NCI-H748 (cell line): Measurements from ENCODE around the gene NTSR2.
A peak's percentile ranks its signal among the peaks of the same experiment; 100 is the strongest.

Source experiments
- DNase-seq: peaks from one replicate; lab custom pipeline; 2025; ENCODE audit not compliant: unreplicated experiment; lab: John Stamatoyannopoulos, UW

The NTSR2 gene, protein sequence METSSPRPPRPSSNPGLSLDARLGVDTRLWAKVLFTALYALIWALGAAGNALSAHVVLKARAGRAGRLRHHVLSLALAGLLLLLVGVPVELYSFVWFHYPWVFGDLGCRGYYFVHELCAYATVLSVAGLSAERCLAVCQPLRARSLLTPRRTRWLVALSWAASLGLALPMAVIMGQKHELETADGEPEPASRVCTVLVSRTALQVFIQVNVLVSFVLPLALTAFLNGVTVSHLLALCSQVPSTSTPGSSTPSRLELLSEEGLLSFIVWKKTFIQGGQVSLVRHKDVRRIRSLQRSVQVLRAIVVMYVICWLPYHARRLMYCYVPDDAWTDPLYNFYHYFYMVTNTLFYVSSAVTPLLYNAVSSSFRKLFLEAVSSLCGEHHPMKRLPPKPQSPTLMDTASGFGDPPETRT

DNA sequence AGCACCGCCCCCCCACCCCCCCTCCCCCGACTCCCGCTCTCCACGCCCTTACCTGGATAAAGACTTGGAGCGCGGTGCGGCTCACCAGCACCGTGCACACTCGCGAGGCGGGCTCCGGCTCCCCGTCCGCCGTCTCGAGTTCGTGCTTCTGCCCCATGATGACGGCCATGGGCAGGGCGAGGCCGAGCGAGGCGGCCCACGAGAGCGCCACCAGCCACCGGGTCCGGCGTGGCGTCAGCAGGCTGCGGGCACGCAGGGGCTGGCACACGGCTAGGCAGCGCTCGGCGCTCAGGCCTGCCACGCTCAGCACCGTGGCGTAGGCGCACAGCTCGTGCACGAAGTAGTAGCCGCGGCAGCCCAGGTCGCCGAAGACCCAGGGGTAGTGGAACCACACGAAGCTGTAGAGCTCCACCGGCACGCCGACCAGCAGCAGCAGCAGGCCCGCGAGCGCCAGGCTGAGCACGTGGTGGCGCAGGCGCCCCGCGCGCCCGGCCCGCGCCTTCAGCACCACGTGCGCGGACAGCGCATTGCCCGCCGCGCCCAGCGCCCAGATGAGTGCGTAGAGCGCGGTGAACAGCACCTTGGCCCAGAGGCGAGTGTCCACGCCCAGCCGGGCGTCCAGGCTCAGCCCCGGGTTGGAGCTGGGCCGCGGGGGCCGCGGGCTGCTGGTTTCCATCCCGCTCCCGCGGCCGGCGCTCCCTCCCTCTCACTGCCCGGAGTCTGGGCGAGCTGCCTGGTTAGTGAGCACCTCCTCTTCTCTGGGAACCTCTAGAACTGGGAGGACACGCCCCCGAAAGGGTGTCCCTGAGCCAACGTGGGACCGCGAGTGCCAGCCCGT, at the start of gene NTSR2:
NTSR2 (minus strand) TSS at position 742 of the 838 bp plus-strand sequence; CDS start at position 676, 66 bp downstream.
- no peak for DNase-seq

DNA sequence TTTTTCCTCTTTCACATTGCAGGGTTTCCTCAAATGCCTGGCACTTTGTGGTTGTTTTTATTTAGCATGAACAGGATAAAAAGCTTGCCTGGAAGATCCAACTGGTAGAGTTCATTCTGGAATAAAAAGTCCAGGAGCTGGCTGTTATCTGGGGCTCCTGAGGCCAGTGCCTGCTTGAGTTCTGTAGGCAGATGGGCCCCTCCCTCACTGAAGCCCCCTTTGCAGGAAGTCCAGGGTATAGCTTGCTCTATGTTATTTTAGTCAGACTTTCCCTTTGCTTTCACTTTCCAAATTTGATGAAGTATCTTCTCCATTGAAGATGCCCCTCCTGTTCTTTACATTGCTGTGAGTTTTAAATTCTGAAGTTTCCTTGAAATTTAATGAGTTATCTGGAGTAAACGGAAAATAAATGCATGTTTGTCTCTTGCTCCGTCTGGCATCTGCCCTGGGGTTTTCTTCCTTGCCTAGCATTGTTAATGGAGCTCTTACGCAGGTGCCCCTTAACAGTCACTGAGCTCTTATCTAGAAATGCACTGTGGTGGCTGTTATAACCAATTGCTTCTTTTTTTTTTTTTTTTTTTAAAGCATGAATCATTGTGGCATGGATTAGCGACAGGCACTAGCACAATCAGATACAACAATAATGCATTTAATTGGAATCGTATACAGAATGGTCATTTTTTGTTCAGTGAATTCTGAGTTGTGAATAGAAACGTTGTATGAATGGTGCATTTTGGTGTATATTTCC, 49.4 kb upstream of the NTSR2 start:
- no peak for DNase-seq

DNA sequence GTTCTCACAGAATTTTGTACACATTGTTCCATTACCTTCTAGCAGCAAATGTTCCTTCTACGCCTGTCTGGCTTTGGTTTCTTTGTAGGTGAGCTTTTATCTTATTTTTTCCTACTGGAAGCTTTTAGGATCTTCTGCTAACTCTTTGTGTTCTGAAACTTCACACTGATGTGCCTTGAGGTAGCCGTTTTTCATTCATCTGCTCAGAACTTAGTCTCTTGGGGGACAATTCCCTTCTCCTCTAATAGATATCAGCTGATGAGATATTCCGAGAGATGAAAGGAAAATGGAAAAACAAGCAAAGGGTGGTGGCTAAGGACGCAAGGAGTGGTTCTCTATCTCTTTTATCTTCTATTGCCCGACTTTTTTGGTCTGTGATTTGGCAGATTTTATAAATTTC, 48.6 kb upstream of the NTSR2 start:
- no peak for DNase-seq

DNA sequence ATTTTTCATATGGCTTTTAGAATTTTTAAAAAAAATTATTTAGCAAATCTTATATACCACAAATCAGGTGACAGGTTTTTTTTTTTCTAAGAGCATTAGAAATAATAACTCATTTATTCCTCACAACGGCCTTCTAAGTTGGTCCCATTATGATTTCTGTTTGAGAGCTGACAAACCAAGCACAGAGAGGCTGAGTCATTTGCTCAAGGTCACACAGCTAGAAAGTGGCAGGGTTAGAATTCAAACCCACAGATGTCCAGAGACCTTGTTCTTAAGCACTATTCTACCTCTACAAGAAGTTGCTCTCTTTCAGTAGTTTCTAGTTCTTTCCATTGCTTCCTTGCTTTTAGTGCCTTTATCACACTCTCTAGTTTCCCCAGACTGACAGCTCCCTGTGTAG, 47.6 kb upstream of the NTSR2 start:
- DNase-seq = no peak

DNA sequence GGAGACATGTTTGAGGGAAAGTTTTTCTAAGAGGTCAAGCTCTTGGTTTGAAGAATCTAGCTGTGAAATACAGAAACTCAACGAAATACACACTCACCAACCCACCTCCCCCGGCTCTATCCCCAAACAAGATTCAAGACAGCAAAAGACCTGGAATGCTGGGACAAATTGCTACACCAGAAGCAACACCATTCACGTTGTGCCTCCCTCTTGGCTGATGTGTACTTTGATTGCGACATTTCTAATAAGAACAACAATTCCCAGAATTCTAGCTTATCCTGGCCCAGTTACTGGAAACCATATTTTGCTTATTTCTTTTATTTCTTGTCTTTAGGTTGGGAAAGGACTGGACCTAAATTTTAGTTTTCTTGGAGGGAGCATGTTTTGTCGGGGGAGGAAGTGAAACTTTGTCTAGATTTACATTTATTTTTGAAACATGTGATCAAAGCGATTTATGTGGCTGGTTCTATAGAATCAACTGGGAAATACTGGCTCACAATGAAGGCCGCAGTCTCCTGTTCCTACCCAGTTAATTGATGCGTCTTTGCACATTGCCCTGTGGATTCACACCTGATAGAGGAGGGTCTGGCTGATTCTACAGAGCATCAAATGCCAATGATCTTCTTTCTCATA, 46.8 kb upstream of the NTSR2 start:
- no peak for DNase-seq

DNA sequence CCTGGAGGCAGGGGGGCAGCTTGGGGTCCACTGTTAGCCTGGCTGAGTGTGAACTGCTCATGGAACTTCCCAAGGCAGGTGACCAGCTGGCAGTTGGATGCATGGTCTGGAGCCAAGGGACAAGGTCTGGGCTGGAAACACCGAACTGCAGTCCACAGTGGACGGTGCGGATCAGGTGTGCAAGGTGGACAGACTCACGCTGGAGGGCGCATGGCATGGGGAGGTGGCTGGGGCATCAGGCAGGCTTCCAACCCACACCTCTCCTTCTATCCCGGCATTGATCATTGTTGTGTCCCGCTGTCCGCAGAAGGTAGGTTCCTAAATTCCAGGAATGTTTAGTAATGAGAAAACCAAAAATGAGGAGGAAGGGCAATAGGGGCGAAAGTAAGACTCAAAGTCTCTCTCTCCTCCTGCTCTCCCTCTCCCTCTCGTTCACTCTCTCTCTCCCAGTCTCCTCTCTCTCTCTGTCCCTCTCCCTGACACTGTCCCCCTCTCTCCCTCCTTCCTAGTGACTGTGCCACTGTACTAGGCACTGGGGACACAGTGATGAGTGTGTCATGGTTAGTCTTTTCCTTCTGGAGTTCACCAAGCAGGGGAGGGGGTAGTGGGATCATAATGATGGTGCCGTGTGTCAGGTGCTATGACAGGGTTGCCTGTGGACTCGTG, 46.1 kb upstream of the NTSR2 start:
- DNase-seq = no peak

DNA sequence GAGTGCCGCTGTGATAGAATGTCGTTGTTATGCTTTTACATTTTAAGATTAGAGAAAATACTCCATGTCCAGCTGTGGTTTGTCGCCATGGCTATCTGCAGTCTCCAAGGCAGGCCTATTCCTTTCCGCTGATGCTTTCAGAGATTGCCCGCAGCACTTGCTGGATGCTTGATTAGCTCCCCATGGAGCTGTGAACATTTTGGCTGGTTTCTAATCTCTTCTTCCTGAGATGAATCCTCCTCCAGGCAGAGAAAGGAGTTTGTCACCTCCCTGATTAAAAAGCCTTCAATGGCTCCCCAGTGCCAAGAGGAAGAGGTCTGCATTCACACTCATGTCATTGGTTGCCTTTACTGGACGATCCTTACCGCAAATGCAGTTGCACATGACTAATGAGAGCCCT, 43.8 kb upstream of the NTSR2 start:
- no peak for DNase-seq

DNA sequence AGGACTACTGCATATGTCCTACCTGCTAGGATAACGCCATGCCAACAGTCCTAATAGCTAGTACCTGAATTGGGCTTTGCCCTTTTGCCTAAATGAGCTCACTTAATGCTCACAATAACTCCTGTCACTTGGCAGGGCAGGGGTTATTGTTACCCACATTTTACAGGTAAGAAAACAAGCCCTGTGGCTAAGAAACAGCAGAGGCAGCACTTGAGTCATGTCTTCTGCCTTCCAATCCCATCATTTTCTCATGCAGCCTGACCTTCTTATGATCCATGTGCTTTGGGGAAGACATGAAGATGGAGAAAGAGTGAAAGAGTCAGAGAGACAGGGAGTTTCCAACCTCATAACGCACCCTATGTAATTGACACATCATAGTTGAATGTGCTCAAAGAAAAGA, 42.9 kb upstream of the NTSR2 start:
- no peak for DNase-seq

DNA sequence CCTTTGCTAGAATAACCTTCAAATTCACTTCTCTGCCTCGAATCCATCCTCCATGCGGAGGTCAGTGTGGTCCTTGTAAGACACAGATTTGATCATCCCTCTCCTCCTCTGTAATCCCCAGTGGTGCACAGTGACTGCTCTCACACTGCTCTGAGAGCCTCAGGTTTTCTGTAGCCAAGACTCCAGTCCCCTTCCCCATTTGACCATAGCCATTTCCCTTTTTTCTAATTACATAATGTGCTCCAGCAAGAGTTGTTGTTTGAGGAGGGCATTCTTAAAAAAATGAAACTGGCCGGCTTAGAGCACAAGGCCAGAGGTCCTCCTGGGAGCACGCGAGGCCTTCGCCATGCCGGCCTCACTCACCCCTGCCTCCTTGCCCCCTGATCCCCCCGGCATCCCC, 41.8 kb upstream of the NTSR2 start:
- DNase-seq = no peak

DNA sequence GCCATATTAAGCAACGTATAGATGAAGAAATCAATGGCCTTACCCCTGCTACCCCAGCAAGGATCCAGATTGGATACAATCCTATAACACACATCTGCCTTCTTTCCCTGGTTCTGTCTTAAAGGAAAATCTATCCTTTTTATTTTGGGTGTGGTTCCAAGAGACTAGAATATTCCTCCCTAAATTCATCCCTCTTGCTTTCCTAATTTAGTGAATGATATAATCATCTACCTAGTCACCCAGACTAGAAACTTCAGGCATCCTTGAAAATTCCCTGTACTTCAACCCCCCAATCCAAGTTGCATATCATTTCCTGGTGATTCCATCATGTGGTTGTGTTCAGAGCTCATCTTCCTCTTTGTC, 41.3 kb upstream of the NTSR2 start:
- no peak for DNase-seq

DNA sequence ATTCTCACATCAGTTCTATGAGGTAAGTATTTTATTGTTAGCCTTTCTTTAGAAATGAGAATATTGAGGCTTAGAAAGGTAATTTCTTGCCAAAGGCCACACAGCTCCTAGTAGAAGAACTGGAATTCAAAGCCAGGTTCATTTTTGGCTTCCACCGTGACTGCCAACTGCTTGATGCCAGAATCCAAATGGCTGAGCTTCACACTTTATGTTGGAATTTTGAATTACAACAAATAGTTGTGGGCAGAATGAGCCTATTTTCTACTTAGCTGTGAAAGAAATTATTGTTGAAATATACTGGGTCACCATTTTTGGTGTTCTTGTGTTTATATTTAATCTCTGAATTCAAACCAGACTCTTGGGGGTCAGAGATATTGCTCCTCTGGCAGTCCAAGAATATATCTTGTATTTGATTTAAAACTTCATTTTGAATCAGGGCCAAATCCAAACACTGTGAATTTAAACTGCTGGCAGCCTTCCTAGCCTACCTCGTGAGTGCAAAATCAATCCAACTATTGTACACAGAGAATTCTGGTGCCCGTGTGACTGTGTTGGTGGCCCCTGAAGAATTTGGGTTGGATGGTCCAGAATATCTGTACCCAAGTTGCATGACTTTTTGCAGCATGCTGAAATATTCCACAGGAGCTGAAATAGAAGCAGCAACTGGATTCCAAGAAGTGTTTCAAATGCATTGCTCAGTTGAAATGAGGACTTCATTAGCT, 40.8 kb upstream of the NTSR2 start:
- no peak for DNase-seq

DNA sequence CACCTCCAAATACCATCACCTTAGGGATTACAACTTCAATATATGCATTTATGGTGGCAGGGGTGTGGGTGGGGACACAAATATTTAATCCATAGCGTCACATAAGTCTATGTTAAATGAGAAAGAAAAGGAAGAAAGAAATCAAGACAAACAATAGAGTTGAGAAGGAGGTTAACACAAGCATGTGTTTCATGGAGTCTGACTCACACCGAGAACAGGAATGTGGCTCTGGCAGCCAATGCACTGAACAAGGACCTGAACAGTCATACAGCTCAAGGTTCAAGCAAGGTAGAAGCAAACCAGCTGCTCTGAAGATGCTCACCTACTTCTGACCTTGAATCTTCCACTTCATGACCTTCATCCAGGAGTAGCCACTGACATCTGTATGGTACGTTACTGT, 40.2 kb upstream of the NTSR2 start:
- DNase-seq = no peak

DNA sequence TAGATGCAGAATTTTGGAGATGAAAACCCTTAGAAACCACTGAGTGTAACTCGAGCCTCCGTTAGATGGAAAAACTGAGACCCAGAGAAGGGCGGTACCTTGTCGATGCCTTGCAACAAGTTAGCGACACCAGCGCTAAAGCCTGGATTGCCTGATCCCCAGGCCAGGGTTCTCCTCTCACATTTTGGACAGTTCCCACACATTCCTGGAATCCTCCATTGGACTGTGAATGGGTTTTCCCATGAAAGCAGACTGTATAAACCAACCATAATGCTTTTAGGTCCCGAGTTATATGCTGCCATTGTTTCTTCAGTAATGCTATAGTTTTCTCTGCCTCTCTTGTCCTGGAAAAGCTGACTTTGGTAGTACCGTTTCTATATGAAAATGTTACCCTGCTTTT, 39.3 kb upstream of the NTSR2 start:
- DNase-seq = no peak

DNA sequence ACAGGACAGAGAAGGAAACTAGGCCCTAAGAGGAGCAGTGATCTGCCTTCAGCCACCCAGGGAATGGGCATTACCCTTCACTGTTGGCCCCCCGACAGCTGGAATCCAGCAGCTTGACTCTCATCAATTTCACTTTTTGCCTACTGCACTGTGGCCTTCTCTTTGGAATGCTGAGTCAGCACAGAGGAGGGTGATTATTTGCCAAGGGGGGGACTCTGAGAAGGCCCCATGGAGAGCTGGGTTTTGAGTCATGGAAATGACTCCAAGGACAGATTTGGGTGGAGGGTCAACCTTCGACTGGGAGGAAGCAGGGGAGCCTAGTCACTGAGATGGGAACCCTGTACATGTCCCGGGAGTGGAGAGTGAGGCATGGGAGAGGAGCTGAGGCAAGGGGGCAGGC, 38.1 kb upstream of the NTSR2 start:
- no peak for DNase-seq

DNA sequence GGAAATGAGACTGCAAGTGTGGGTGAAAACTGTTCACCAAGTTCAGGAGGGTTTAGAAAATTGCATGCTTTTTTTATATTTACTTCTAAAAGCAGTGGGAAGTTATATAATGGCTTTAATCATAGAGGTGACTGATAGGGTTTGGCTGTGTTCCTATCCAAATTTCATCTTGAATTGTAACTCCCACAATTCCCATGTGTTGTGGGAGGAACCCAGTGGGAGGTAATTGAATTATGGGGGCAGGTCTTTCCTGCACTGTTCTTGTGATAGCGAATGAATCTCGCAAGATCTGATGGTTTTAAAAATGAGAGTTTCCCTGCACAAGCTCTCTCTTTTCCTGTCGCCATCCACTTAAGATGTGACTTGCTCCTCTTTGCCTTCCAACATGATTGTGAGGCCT, 35.7 kb upstream of the NTSR2 start:
- no peak for DNase-seq

DNA sequence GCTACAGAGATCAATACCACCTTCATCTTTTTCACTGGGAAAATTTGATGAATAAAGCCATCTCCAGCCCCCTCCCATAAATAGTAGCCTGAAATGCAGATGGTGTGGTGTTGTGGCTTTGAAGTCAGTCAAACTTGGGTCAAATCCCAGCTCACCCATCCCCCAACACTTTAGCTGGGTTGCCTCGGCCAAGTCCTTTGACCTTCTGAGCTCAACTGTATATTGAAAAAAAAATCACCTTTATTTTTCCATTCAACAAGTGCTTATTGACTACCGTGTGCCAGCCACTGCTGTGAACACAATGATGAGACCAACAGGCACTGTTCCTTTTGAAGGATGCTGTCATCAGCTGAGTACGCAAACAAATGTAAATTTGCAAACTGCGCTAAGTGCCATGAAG, 35.1 kb upstream of the NTSR2 start:
- peak; percentile 66 for DNase-seq

DNA sequence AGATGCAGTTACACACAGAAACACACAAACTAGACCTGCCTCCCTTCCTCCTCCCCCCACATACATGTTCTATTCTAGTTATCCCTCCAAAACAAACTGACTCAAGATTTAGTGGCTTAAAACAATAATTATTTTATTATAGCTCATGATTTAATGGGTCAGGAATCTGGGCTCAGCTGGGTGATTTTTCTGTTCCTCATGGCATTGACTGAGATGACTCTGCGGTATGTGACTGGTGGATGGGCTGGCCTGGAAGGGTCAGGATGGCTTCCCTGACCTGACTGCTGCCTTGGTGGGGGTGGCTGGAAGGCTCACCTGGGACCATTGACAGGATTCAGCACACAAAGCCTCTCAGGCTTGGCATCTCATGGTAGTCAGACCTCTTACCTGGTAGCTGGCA, 33.7 kb upstream of the NTSR2 start:
- no peak for DNase-seq

DNA sequence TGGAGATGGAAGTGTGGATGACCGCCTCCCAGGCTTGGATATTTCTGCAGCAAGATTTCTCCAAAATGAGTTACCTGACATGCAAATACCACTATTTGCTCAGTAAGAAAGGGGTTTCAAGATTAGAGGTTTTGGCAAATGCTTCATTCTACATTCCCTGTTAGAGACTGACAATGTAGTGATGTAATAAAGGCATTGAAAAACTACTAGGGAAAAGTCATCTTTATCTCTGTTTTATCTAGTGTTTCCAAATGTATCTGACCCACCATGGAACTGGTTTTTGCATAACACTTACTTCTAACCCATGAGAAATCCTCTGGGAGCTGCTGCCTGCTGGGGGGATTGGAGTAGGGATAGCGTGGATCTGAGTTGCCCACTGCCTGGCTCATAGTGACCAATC, 33.0 kb upstream of the NTSR2 start:
- DNase-seq = no peak

DNA sequence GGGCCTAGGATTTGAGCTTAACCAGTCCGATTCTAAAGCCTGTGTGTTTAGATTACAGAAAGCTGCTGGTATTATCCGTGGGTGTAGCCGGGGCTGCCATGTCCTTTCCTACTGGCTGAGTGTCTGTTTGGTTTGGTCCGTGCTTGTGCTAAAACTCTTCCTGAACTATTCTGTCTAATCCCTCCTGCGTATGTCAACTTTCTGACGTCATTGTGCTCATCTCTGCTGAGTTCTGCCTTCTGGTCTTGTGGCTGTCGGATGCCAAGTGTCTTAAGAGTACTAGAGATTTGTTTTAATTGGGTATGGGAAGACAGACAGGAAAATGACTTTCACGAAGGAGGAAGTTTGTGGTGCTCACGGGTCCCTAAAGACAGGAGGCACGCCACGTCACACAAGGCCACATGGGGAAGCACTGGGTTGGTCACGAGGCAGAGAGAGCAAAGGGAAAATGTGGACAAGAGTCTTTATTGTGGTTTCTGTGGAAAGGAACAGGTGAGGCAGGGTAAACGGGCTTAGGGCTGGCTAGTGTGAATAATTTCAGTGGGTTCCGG, 31.8 kb upstream of the NTSR2 start:
- DNase-seq = no peak

DNA sequence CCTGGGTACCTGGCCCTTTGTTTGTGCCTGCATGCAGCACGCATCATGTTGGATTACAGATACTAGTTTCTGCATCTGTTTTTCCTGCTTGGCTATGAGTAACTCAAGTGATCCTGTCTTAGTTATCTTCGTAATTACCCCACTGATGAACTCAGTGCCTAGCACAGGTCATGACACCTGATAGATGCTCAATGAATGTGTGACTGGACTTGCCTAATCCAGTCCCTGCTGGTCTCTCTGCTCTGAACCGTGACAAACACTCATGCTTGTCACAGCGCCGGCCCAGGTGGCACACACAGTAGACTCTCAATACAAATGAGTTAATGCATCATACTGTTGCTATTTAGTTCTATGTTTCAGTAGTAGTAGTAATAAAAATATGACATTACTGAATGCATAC, 31.2 kb upstream of the NTSR2 start:
- no peak for DNase-seq
